Gastrocnemius medialis (tissue), 4 donors: ENCODE measurements around the gene ECE1.

ENCODE experiments used
- CTCF ChIP-seq, 5 experiments: fragments of 450-650 bp in 3 of 5; fragments of 200-600 bp in 2 of 5; sonication (generic) in 2 of 5; IDR thresholded peaks in 4 of 5; conservative IDR thresholded peaks in 1 of 5; 1 replicate in 4 of 5; 2 replicates in 1 of 5; pipeline ENCODE4 v1.5.1; 2016 to 2019; ENCODE audit warnings: antibody characterized with exemption in 5 of 5, mild to moderate bottlenecking in 3 of 5, moderate library complexity in 3 of 5
- POLR2A ChIP-seq, 2 donors: fragments of 450-650 bp; IDR thresholded peaks; one replicate each; pipeline ENCODE4 v1.6.1; 2017; ENCODE audit warnings: antibody characterized with exemption in 2 of 2, mild to moderate bottlenecking in 2 of 2, moderate library complexity in 2 of 2

- TF ChIP-seq CTCF (IDR thresholded peaks at IDR 0.05 in 4 of 5, conservative IDR thresholded peaks at IDR 0.05 in 1 of 5) (no peak), POLR2A (IDR thresholded peaks at IDR 0.05) (no peak)
Measured at GRCh38 chr1:21265644-21266043, 24.6 kb downstream of the ECE1 start.
